CD4-positive, alpha-beta T cell treated with Interleukin-2 at 100 ng/mL for 4 hours (primary cell): ENCODE data around the gene LTA4H.
A peak's percentile ranks its signal among the peaks of the same experiment; 100 is the strongest.
"Not testable (repeated sequence)": the region's sequence is repeated elsewhere in the genome, so short reads cannot be mapped to it uniquely, and the experiment has no call there.

Experiments used
- DNase-seq: peaks from one replicate; pipeline ENCODE4 v3.0.0-alpha.2; 2020; ENCODE audit warnings: low spot score

LTA4H gene

DNA sequence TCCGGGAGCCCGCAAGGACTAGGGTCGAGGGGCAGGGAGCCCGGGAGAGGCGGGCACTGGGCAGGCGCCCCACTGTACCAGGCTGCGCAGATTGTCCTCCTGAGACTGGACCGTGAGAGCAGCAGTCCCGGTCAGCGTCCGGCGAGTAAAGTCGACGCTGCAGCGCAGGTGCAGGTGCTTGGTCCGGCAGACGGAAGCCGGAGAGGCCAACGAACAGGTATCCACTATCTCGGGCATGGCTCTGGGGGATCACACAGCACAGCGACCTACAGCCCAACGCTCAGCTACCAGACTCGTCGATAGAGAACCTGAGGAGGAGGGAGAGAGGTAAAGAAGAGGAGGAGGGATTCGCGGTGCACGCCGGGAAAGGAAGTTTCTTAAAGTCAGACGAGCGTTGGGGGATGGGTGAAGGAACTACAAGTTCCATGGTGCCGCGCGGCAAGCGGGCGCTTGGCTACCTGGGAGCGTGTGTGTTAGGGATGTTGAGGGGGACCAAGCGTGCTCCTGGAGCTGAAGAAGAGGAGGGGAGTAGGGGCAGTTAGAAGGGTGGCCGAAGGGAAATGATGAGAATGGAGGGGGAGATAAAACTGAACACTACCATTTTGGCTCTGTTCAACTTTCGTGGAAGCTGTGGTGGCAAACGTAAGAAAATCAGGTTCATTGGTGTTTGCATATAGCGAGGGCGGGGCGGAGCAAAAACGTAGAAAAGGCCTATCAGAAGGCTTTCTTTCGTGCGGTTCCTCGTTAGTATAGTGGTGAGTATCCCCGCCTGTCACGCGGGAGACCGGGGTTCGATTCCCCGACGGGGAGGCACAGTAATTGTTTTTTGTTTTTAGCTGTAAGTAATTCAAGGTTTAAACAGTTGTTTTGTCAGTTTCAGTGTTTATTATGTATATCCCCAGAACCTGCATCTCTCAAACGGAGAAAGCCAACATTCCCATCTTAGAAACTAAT lies at the start of gene LTA4H:
Gene LTA4H, minus strand, starts transcription at position 305 of the 954 bp plus-strand sequence. Its CDS starts 68 bp downstream, at position 237.
- peak; percentile 98 for DNase-seq

DNA sequence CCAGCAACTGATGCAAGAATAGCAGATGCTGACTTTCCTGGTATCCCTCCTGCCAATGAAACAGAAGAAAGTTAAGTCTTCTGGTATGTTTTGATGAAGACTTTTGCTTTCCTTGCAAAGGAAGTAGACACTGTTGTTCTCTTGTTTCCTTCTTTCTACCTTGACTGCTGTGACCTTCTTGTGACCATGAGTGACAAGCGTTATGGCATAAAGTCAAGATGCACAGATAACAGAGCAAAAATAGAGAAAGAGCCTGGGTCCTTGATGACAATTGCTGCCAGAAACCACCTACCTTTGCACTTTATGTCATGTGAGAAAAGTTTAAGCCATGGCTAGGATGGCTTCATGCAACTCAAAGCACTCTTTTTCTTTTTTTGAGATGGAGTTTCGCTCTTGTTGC lies 49.2 kb upstream of the LTA4H start:
- no peak for DNase-seq

DNA sequence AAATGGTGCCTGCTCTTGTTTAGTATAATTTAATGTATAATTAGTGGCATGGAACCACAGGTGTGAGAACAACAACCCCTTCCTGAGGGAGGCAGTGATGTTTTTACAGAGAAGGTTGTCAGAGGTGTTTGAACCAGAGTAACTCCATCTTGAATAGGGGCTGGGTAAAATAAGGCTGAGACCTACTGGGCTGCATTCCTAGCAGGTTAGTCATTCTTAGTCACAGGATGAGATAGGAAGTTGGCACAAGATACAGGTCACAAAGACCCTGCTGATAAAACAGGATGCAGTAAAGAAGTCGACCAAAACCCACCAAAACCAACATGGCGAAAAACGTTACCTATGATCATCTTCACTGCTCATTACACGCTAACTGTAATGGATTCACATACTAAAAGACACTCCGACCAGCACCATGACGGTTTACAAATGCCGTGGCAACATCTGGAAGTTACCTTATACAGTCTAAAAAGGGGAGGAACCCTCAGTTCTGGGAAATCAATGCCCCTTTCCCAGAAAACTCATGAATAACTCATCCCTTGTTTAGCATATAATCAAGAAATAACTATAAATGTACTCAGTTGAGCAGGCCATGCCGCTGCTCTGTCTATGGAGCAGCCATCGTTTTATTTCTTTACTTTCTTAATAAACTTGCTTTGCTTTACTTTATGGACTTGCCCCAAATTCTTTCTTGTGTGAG lies 47.8 kb upstream of the LTA4H start:
- DNase-seq: no peak

GRCh38 chr12:96081596-96081995 lies 46.2 kb upstream of the LTA4H start:
- DNase-seq: no peak

DNA sequence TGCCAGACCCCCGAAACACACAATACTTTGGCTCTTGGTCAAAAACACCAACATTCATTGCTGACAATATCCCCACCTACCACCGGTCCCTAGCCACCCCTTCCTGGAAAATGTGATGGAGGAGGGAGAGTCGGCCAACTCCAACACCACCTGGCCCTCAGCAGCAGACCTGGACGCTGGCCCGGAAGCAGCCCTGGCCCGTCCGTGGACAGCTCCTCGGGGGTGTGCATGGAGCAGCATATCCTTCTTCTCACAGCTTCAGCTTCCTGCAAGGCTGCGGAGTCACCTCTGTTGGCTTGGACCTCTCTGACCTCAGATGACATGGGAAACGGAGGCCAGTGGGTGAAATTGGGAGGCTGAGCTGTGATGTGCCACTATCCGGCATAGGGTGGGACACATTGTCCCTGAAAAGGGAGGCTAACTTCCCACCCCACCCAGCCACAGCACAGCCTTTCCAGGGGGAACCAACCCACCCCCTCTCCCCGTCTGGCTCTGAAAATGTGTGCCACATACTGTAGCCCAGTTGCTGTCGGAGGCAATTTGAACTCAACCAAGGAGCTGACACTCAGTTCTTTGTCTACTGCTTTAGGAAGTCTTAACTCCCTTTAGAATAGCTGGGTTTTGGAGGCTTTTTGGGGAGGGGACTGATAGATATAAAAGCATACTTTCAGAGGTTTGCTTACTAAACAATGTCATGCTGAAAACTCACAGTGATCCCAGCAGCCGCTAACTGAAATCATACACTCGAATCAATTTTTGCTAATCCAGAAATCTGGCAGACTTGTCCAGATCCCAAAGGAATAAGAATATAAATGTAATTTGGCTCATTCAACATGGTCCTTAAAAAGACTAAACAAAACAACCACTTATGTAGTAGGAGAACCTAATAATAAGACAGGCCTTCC lies 43.1 kb upstream of the LTA4H start:
- DNase-seq: no peak

GRCh38 chr12:96077081-96077480 lies 41.7 kb upstream of the LTA4H start:
- no peak for DNase-seq

DNA sequence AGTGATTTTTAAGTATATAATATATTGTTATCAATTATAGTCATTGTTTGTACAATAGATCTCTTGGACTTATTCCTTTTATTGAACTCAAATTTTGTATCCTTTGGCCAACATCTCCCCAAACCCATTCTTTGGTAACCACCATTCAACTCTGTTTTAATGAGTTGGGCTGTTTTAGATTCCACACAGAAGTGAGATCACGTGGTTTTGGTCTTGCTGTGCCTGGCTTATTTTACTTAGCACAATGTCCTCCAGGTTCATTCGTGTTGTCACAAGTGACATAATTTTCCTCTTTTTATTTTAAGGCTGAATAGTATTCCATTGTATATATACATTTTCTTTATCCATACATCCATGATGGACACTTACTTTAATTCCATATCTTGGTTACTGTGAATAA lies 40.2 kb upstream of the LTA4H start:
- no peak for DNase-seq

GRCh38 chr12:96073346-96074330 lies 38.3 kb upstream of the LTA4H start:
- no peak for DNase-seq

- no peak for DNase-seq
Observed at GRCh38 chr12:96070670-96071279, 35.4 kb upstream of the LTA4H start.

DNA sequence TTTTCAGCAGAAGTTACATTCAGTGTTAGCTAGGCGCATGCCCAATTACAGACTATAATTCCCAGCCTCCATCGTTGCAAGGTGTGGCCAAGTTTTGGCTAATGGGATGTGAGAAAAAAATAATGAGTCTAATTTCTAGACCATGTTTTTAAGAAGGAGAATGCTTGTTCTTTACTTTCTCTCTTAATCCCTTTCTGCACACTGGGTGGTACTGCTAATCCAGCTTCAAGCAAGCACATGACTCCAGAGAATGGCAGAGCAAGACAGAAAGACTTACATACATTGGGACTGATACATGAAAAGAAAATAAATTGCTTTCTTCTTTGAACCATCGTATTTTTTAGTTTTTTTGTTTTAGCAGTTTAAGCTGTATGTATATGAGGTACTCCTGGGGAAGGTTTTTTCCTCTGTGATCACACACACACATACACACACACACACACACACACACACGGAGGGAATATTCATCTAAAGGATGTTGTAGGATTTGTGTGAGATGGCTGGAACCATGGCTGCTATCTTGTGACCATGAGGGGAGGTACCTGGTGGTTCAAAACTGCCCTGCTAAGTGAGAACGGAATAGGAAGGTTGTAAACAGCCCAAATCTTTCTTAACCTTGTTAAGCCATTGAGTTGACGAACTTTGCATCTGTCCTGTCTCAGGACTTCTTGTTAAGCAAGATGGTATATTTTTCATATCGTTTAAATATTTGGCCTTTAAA lies 34.3 kb upstream of the LTA4H start:
- no peak for DNase-seq

DNA sequence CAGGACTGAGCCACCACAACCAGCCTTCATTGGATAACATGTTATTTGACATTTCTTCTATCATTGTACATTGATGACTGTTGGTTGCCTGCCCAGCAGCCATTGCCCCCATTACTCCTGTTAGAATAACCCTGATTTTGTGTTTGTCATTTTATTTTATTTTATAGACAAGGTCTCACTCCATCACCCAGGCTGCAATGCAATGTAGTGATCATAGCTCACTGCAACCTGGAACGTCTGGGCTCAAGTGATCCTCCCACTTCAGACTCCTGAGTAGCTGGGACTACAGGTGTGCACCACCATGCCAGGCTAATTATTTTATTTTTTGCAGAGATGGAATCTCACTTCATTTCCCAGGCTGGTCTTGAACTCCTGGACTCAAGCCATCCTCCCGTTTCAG lies 33.2 kb upstream of the LTA4H start:
- no peak for DNase-seq

DNA sequence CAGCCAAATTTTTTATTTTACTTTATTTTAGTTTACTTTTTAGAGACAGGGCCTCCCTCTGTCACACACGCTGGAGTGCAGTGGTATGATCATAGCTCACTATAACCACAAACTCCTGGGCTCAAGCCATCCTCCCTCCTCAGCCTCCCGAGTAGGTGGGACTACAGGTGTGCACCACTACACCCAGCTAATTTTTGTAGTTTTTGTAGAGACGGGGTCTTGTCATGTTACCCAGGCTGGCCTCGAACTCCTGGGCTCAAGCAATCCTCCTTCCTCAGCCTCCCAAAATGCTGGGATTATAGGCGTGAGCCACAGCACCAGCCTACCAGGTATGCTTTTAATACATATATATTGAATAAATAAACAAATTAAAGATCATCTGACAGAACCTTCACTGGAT lies 32.7 kb upstream of the LTA4H start:
- DNase-seq: no peak

DNA sequence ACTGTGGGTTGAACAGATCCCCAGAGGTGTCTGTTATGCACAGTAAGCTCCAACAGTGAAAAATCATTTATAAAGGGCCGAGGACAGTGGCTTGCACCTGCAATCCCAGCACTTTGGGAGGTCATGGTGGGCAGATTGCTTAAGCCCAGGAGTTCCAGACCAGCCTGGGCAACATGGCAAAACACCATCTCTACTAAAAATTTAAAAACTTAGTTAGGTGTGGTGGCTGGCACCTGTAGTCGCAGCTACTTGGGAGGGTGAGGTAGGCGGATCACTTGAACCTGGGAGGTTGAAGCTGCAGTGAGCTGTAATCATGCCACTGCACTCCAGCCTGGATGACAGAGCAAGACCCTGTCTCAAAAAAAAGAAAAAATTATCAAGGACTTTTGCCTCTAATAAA lies 30.4 kb upstream of the LTA4H start:
- DNase-seq: not testable (repeated sequence)

- DNase-seq: no peak
Observed at GRCh38 chr12:96064966-96065365, 29.6 kb upstream of the LTA4H start.

- DNase-seq: no peak
Observed at GRCh38 chr12:96064271-96064670, 28.9 kb upstream of the LTA4H start.

- peak; percentile 42 for DNase-seq
Observed at GRCh38 chr12:96063046-96063445, 27.7 kb upstream of the LTA4H start.

DNA sequence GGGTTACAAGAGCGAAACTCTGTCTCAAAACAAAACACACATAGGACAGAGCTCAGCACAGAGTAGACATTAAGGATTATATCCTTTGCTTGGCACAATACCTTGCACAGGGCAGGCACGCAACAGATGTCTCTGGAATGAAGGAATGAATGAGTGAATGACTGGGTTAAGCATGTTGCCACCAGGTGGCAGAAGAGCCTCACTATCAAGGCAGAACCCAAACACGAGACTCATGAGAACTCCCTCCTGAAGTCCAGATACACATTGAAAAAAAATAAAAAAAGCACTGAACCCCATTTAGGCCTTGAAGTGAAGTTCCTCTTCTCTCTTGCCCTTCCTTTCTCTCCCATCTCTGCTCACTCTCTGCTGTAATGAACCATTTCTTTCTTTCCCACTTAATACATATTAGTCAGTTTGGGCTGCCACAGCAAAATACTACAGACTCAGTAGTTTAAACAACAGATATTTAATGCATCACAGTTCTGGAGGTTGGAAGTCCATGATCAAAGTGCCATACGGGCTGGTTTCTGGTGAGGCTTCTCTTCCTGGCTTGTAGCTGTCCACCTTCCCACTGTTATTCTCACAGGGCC lies 26.6 kb upstream of the LTA4H start:
- peak; percentile 85 for DNase-seq

DNA sequence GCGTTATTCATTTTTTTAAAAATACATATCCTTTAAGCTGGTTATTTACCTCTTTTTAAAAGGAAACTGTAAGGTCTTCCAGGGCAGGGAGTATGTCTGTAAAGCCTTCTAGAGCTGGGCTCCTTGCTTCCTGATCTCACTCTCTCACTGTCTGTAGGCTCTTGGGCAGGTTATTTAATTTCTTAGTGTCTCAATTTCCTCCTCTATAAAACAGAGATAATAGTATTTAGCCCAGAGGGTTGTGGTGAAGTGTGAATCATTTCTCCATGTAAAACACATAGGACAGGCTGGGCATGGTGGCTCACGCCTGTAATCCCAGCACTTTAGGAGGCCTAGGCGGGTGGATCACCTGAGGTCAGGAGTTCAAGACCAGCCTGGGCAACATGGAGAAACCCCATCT lies 25.9 kb upstream of the LTA4H start:
- DNase-seq: no peak

DNA sequence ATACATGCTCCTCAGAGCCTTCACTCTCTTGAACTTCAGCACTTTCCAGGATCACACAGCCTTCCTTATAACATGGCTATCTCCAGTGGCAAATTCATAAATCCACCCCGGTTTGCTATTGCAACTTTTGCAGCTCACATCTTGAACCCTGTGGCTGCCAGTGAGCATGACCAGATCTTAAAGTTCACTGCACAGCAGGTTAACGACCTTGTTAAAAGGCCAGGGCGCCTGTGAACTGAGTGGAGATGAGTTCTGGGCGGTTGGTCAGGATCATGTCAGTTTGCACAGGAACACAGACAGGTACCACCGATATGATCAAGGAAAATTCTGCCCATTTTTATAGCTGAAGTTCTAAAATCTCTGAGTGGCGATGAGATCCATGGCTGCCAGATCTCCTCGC lies 24.7 kb upstream of the LTA4H start:
- no peak for DNase-seq
